GM12892 (cell line): ENCODE results near the gene ACER1.
"Not testable (repeated sequence)": the region's sequence is repeated elsewhere in the genome, so short reads cannot be mapped to it uniquely, and the experiment has no call there.

ENCODE experiments used
- POLR2A ChIP-seq: IDR thresholded peaks from 2 replicates; pipeline ENCODE4 v1.6.1; 2011; ENCODE audit warnings: low read depth, low read length, control low read depth
- POLR2AphosphoS5 ChIP-seq: IDR thresholded peaks from 2 replicates; pipeline ENCODE4 v1.6.1; 2011; ENCODE audit warnings: low read depth, low read length, control low read depth

GRCh38 chr19:6349271-6349670 is 15.9 kb upstream of the ACER1 start:
- not testable (repeated sequence) for TF ChIP-seq POLR2AphosphoS5, POLR2A
